ENCODE measurements around the gene MED13L.

- no peak for TF ChIP-seq EZH2 (IDR thresholded peaks at IDR 0.05; ENCODE audit: insufficient read depth, poor library complexity, severe bottlenecking)
- no peak for TF ChIP-seq EZH2phosphoT487 (IDR thresholded peaks at IDR 0.05; ENCODE audit: insufficient read depth, low read depth)
Measured at GRCh38 chr12:116136340-116136739, 141.2 kb downstream of the MED13L start.
